WTC11 (cell line): ENCODE data around the gene NPDC1. TPM values are rescaled to one million over a fixed set of nuclear protein-coding genes. Genes with fewer than 3 reads are reported as not detected.

Experiments
- ATAC-seq: fragments of 200-7000 bp; cut with Tn5 transposase; 2 replicates; pipeline ENCODE4 v1.10.0; 2021; ENCODE audit warnings: mild to moderate bottlenecking, moderate library complexity
- CTCF ChIA-PET: fragments of 300-600 bp; sonication (Branson Sonifier 250); formaldehyde crosslinking; loops from one replicate; lab custom pipeline; 2021; ENCODE audit warnings: antibody characterized with exemption; lab: Charles Lee
- POLR2A ChIA-PET: fragments of 350-600 bp; sonication (Branson Sonifier 250); formaldehyde crosslinking; loops from one replicate; lab custom pipeline; 2021; ENCODE audit warnings: antibody characterized with exemption; lab: Charles Lee
- DNase-seq: peaks from one replicate; pipeline ENCODE4 v3.0.0; 2021; ENCODE audit warnings: low spot score
- H3K27ac Mint-ChIP-seq: 2 replicates; pipeline ENCODE4 v1.8.0; 2021; ENCODE audit warnings: mixed read lengths
- H3K27me3 Mint-ChIP-seq: 2 replicates; pipeline ENCODE4 v1.8.0; 2021; ENCODE audit warnings: low read depth, mild to moderate bottlenecking, moderate library complexity, mixed read lengths
- H3K36me3 Mint-ChIP-seq: 2 replicates; pipeline ENCODE4 v1.8.0; 2021; ENCODE audit warnings: mixed read lengths
- H3K4me1 Mint-ChIP-seq: 2 replicates; pipeline ENCODE4 v1.8.0; 2022; ENCODE audit warnings: mixed read lengths
- H3K4me3 Mint-ChIP-seq: 2 replicates; pipeline ENCODE4 v1.8.0; 2021; ENCODE audit warnings: mild to moderate bottlenecking, moderate library complexity, mixed read lengths
- H3K9me3 Mint-ChIP-seq: 2 replicates; pipeline ENCODE4 v1.8.0; 2021; ENCODE audit warnings: mixed read lengths
- CREM ChIP-seq: sonication (generic); formaldehyde crosslinking; IDR thresholded peaks from 2 replicates; pipeline ENCODE4 v1.8.1; 2022; ENCODE audit warnings: mild to moderate bottlenecking, missing genetic modification reagents, moderate library complexity
- FOXJ3 ChIP-seq: sonication (generic); formaldehyde crosslinking; IDR thresholded peaks from 2 replicates; pipeline ENCODE4 v1.9.0; 2021; ENCODE audit warnings: missing genetic modification reagents, mild to moderate bottlenecking, borderline replicate concordance
- FOXP1 ChIP-seq: sonication (generic); formaldehyde crosslinking; IDR thresholded peaks from 2 replicates; pipeline ENCODE4 v1.8.0; 2022; ENCODE audit warnings: missing genetic modification reagents, mild to moderate bottlenecking, moderate library complexity, borderline replicate concordance
- NFATC4 ChIP-seq: fragments of 250-450 bp; sonication (Bioruptor Pico); IDR thresholded peaks from 2 replicates; pipeline ENCODE4 v1.9.0; 2021; ENCODE audit warnings: mild to moderate bottlenecking
- NR2C2 ChIP-seq: sonication (generic); formaldehyde crosslinking; IDR thresholded peaks from 2 replicates; pipeline ENCODE4 v1.8.0; 2022; ENCODE audit warnings: mild to moderate bottlenecking, missing genetic modification reagents
- TCF7 ChIP-seq: sonication (generic); formaldehyde crosslinking; IDR thresholded peaks from 2 replicates; pipeline ENCODE4 v1.8.0; 2022; ENCODE audit warnings: mild to moderate bottlenecking, low read depth, missing genetic modification reagents, moderate library complexity
- TEAD4 ChIP-seq: sonication (generic); formaldehyde crosslinking; IDR thresholded peaks from 2 replicates; pipeline ENCODE4 v1.8.0; 2022; ENCODE audit warnings: mild to moderate bottlenecking, missing genetic modification reagents
- ZNF423 ChIP-seq: fragments of 250-450 bp; sonication (Bioruptor Pico); IDR thresholded peaks from 2 replicates; pipeline ENCODE4 v2.1.2; 2022; ENCODE audit warnings: mild to moderate bottlenecking, moderate library complexity
- total RNA-seq: library from RNA; stranded (reverse); gene quantifications from 3 replicates; pipeline ENCODE4 v1.2.3, GENCODE V29; 2021
- TF ChIP-seq, protein P1 (sequence below): sonication (generic); formaldehyde crosslinking; IDR thresholded peaks from 2 replicates; pipeline ENCODE4 v1.8.1; 2023; ENCODE audit warnings: mild to moderate bottlenecking, missing genetic modification reagents
- TF ChIP-seq, protein P2 (sequence below): fragments of 250-450 bp; sonication (Bioruptor Pico); IDR thresholded peaks from 2 replicates; pipeline ENCODE4 v1.9.0; 2021; ENCODE audit warnings: mild to moderate bottlenecking
- TF ChIP-seq, protein P3 (sequence below): fragments of 250-450 bp; sonication (Bioruptor Pico); IDR thresholded peaks from 2 replicates; pipeline ENCODE4 v1.8.0; 2021; ENCODE audit warnings: mild to moderate bottlenecking
- TF ChIP-seq, protein P4 (sequence below): fragments of 250-450 bp; sonication (Bioruptor Pico); conservative IDR thresholded peaks from 2 replicates; pipeline ENCODE4 v1.9.0; 2021; ENCODE audit warnings: mild to moderate bottlenecking
- TF ChIP-seq, protein P5 (sequence below): sonication (generic); formaldehyde crosslinking; IDR thresholded peaks from 2 replicates; pipeline ENCODE4 v1.8.1; 2023; ENCODE audit warnings: mild to moderate bottlenecking, moderate library complexity, missing genetic modification reagents
- TF ChIP-seq, protein P6 (sequence below): sonication (generic); formaldehyde crosslinking; IDR thresholded peaks from 2 replicates; pipeline ENCODE4 v1.8.0; 2023; ENCODE audit warnings: mild to moderate bottlenecking, missing genetic modification reagents

The NPDC1 gene
- total RNA-seq, 1 experiment from 2014 or later = 64.3 TPM

DNA sequence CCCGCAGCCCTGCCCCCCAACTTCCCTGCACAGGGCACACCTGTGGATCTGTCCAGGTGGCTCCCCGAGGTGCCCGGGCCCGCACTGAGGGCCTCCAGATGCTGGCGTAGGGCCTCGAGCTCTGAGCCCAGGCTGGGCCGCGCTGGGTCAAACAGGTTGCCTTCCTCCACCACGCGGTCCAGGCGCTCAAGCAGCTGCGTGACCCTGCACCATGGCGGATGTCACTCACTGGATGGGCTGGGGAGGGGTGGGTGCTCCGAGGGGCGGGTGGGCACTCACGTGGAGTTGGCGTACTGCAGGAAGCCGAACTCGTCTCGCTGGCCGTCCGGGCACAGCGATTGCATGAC lies 23.3 kb downstream of the NPDC1 start:
- Mint-ChIP-seq H3K36me3 (no peaks in the 10 kb centered on the region), H3K4me3 (no peak overlapping the region), H3K27ac (no peak overlapping the region), H3K27me3 (peaks cover 5% of the 10 kb centered on the region), H3K9me3 (no peaks in the 10 kb centered on the region), H3K4me1 (peaks cover 2% of the 10 kb centered on the region; the same call in 1 of the 2 replicates)
- TF ChIP-seq, protein P1, sequence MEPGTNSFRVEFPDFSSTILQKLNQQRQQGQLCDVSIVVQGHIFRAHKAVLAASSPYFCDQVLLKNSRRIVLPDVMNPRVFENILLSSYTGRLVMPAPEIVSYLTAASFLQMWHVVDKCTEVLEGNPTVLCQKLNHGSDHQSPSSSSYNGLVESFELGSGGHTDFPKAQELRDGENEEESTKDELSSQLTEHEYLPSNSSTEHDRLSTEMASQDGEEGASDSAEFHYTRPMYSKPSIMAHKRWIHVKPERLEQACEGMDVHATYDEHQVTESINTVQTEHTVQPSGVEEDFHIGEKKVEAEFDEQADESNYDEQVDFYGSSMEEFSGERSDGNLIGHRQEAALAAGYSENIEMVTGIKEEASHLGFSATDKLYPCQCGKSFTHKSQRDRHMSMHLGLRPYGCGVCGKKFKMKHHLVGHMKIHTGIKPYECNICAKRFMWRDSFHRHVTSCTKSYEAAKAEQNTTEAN (CRISPR knock-in tag) = no peak
- TF ChIP-seq NR2C2 (CRISPR knock-in tag) = no peak
- TF ChIP-seq, protein P2, sequence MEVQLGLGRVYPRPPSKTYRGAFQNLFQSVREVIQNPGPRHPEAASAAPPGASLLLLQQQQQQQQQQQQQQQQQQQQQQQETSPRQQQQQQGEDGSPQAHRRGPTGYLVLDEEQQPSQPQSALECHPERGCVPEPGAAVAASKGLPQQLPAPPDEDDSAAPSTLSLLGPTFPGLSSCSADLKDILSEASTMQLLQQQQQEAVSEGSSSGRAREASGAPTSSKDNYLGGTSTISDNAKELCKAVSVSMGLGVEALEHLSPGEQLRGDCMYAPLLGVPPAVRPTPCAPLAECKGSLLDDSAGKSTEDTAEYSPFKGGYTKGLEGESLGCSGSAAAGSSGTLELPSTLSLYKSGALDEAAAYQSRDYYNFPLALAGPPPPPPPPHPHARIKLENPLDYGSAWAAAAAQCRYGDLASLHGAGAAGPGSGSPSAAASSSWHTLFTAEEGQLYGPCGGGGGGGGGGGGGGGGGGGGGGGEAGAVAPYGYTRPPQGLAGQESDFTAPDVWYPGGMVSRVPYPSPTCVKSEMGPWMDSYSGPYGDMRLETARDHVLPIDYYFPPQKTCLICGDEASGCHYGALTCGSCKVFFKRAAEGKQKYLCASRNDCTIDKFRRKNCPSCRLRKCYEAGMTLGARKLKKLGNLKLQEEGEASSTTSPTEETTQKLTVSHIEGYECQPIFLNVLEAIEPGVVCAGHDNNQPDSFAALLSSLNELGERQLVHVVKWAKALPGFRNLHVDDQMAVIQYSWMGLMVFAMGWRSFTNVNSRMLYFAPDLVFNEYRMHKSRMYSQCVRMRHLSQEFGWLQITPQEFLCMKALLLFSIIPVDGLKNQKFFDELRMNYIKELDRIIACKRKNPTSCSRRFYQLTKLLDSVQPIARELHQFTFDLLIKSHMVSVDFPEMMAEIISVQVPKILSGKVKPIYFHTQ = no peak
- TF ChIP-seq, protein P3, sequence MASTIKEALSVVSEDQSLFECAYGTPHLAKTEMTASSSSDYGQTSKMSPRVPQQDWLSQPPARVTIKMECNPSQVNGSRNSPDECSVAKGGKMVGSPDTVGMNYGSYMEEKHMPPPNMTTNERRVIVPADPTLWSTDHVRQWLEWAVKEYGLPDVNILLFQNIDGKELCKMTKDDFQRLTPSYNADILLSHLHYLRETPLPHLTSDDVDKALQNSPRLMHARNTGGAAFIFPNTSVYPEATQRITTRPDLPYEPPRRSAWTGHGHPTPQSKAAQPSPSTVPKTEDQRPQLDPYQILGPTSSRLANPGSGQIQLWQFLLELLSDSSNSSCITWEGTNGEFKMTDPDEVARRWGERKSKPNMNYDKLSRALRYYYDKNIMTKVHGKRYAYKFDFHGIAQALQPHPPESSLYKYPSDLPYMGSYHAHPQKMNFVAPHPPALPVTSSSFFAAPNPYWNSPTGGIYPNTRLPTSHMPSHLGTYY = no peak
- no peak for TF ChIP-seq TCF7 (CRISPR knock-in tag)
- TF ChIP-seq, protein P4, sequence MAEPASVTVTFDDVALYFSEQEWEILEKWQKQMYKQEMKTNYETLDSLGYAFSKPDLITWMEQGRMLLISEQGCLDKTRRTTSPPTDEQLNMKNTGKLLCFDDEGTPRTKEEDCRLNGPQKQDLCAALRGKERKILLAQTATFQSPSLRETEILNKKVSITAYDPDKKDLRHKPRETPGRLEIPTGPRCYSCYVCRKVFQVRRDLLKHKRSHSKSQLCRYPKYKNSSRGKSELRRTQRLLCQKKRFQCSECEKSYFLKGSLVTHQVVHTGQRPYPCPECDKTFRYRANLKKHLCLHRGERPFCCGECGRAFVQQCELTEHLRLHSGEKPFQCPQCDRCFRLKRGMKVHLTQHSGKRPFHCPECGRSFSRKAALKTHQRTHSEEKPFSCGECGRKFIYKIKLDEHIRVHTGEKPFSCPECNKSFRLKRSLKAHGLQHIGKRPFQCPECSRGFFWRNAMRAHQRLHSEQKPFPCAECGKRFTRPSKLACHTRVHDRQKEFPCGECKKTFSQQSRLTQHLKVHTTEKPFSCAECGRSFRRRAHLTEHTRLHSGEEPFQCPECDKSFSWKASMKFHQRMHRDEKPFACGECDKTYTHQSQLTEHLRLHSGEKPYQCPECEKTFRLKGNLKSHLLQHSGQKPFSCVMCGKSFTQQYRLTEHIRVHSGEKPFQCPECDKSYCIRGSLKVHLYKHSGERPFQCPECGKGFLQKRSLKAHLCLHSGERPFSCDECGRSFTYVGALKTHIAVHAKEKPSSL (CRISPR knock-in tag) = no peak
- no peak for TF ChIP-seq ZNF423 (CRISPR knock-in tag)
- TF ChIP-seq, protein P5, sequence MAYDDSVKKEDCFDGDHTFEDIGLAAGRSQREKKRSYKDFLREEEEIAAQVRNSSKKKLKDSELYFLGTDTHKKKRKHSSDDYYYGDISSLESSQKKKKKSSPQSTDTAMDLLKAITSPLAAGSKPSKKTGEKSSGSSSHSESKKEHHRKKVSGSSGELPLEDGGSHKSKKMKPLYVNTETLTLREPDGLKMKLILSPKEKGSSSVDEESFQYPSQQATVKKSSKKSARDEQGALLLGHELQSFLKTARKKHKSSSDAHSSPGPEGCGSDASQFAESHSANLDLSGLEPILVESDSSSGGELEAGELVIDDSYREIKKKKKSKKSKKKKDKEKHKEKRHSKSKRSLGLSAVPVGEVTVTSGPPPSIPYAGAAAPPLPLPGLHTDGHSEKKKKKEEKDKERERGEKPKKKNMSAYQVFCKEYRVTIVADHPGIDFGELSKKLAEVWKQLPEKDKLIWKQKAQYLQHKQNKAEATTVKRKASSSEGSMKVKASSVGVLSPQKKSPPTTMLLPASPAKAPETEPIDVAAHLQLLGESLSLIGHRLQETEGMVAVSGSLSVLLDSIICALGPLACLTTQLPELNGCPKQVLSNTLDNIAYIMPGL (CRISPR knock-in tag) = no peak
- no peak for TF ChIP-seq FOXP1 (CRISPR knock-in tag)
- TF ChIP-seq, protein P6, sequence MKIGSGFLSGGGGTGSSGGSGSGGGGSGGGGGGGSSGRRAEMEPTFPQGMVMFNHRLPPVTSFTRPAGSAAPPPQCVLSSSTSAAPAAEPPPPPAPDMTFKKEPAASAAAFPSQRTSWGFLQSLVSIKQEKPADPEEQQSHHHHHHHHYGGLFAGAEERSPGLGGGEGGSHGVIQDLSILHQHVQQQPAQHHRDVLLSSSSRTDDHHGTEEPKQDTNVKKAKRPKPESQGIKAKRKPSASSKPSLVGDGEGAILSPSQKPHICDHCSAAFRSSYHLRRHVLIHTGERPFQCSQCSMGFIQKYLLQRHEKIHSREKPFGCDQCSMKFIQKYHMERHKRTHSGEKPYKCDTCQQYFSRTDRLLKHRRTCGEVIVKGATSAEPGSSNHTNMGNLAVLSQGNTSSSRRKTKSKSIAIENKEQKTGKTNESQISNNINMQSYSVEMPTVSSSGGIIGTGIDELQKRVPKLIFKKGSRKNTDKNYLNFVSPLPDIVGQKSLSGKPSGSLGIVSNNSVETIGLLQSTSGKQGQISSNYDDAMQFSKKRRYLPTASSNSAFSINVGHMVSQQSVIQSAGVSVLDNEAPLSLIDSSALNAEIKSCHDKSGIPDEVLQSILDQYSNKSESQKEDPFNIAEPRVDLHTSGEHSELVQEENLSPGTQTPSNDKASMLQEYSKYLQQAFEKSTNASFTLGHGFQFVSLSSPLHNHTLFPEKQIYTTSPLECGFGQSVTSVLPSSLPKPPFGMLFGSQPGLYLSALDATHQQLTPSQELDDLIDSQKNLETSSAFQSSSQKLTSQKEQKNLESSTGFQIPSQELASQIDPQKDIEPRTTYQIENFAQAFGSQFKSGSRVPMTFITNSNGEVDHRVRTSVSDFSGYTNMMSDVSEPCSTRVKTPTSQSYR (CRISPR knock-in tag) = no peak
- no peak for TF ChIP-seq NFATC4
- no peak for TF ChIP-seq TEAD4 (CRISPR knock-in tag)
- TF ChIP-seq CREM (CRISPR knock-in tag) = no peak
- TF ChIP-seq FOXJ3 (CRISPR knock-in tag) = no peak
- ChIA-PET POLR2A (interaction anchor here (0.5 to 1.1 kb wide), 2 partner anchors 9 to 44 kb away, joined by 3 read pairs; partner anchors contain the start of gene FUT7), CTCF (interaction anchor here (0.6 to 3.9 kb wide), 19 partner anchors 8 to 222 kb away, joined by 3 to 38 read pairs (median 4); partner anchors contain the start of genes AJM1, CLIC3, FUT7 and GRIN1)
- ATAC-seq = no peak
- no peak for DNase-seq
